ENCODE measurements around the gene GPR26. TPM values are rescaled to one million over a fixed set of nuclear protein-coding genes. Genes with fewer than 3 reads are reported as not detected.

The GPR26 gene
- total RNA-seq, 4 donors from 2014 or later = not detected

DNA sequence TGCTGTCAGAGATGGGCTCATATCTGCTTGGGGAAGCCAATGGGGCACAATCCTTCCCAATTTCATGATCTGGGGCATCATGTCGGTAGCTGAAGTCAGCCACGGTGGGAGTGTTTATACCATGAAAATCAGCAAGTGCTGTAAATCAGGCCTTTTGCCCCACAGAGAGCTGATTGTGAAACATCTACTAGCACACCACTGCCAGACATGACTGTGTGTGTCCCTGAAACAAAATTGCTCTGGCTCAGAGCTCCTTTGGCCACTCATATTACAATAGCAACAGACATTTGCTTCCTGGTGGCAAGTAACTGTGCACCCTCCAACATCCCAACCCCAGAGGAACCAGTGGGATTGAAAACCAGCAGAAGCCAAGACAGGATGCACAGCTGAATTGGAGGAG lies 23.7 kb downstream of the GPR26 start:
- Histone ChIP-seq H3K4me1 (no peaks in the 10 kb centered on the region), H3K27me3 (peaks cover 14% of the 10 kb centered on the region), H3K36me3 (no peaks in the 10 kb centered on the region), H3K27ac (no peak overlapping the region), H3K9me3 (no peaks in the 10 kb centered on the region), H3K4me3 (no peak overlapping the region)
- 79% methylated on average over 2 of the region's 2 CpGs for WGBS
- TF ChIP-seq, protein P1, sequence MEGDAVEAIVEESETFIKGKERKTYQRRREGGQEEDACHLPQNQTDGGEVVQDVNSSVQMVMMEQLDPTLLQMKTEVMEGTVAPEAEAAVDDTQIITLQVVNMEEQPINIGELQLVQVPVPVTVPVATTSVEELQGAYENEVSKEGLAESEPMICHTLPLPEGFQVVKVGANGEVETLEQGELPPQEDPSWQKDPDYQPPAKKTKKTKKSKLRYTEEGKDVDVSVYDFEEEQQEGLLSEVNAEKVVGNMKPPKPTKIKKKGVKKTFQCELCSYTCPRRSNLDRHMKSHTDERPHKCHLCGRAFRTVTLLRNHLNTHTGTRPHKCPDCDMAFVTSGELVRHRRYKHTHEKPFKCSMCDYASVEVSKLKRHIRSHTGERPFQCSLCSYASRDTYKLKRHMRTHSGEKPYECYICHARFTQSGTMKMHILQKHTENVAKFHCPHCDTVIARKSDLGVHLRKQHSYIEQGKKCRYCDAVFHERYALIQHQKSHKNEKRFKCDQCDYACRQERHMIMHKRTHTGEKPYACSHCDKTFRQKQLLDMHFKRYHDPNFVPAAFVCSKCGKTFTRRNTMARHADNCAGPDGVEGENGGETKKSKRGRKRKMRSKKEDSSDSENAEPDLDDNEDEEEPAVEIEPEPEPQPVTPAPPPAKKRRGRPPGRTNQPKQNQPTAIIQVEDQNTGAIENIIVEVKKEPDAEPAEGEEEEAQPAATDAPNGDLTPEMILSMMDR (IDR thresholded peaks at IDR 0.05) = no peak
- TF ChIP-seq EP300 (IDR thresholded peaks at IDR 0.05) = no peak
- TF ChIP-seq POLR2AphosphoS5 (IDR thresholded peaks at IDR 0.05) = no peak
- TF ChIP-seq POLR2A (IDR thresholded peaks at IDR 0.05) = no peak
- DNase-seq (ENCODE audit: low spot score in 2 of 2) = no peak

DNA sequence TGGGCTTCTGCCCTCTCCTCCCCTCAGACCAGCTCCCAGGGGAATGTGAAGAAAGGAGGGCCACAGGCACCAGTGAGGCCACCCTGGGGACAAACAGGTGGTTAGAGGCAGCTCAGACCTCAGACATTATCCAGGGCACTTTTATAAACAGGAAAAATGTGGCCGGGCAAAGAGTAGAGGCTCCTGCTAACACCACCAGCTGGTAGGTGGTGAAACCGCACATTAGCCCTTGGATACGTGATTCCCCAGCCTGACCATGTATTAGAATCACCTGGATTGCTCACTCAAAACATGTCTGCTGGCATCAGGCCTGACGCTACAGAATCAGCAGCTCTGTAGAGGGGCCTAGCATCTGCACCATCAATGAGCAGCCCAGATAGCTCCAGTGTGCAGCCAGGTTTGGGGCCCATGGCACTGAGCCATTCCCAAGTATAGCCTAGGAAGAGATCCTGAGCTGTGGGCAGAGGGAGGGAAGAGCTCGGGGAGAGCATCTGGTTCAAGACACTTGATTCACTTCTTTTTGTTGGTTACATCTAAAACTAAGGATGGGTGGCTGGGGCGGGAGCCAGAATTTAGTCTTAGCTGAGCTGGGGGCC lies 37.1 kb downstream of the GPR26 start:
- Histone ChIP-seq H3K27me3 (peaks cover 17% of the 10 kb centered on the region), H3K36me3 (no peaks in the 10 kb centered on the region), H3K4me3 (no peak overlapping the region), H3K9me3 (no peaks in the 10 kb centered on the region), H3K27ac (no peak overlapping the region), H3K4me1 (no peaks in the 10 kb centered on the region)
- WGBS = 82% methylated on average over 5 of the region's 6 CpGs
- peak in 1 of 2 donors; percentile 65 for DNase-seq (ENCODE audit: low spot score in 2 of 2)
- TF ChIP-seq POLR2A (IDR thresholded peaks at IDR 0.05) (no peak), EP300 (IDR thresholded peaks at IDR 0.05) (no peak), POLR2AphosphoS5 (IDR thresholded peaks at IDR 0.05) (no peak)
- TF ChIP-seq, protein P1 (IDR thresholded peaks at IDR 0.05) = no peak

DNA sequence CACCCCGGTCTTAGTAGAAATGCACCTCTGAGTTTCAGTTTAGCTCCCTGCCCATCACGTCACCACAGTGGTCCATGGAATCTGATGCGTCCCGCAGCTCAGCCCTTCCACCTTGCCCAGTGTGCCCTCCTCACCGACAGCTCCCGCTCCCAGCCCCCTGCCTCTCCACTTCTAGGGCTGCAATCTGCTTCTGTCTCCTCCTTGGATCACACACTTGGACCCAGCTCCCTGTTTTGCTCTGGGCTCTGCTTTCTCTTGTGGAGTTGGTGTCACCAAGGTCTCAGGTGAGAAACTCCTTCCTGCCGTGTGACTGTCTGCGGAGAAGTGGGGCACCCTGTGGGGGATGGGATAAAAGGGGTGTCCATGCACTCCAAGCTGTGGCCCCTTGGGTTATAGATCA lies 37.9 kb downstream of the GPR26 start:
- TF ChIP-seq EP300 (IDR thresholded peaks at IDR 0.05) (no peak), POLR2AphosphoS5 (IDR thresholded peaks at IDR 0.05) (no peak), POLR2A (IDR thresholded peaks at IDR 0.05) (no peak)
- TF ChIP-seq, protein P1 (IDR thresholded peaks at IDR 0.05) = no peak
- peak in 1 of 2 donors; percentile 52 for DNase-seq (ENCODE audit: low spot score in 2 of 2)
- Histone ChIP-seq H3K4me1 (no peaks in the 10 kb centered on the region), H3K36me3 (no peaks in the 10 kb centered on the region), H3K27ac (no peak overlapping the region), H3K27me3 (peaks cover 17% of the 10 kb centered on the region), H3K9me3 (no peaks in the 10 kb centered on the region), H3K4me3 (no peak overlapping the region)
- 89% methylated on average over 8 of the region's 8 CpGs for WGBS

DNA sequence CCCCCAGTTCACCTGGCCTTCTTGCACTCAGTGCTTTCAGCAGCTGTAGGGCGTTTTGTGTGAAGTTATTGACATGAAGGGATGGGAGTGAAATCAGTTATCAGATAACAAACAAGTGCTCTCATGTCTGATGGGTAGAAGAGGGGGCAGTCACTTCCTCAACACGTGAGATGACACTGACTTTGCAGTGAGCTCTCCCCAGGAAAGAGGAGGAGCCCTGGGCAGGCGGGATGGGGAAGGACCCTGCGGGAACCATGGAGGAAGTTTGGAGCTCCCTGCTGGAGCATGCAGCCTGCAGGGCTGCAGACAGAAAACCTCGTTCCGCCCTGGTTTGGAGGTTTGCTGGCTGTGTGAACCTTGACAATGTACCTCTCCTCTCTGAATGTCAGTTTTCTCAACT lies 38.7 kb downstream of the GPR26 start:
- Histone ChIP-seq H3K4me1 (no peaks in the 10 kb centered on the region), H3K36me3 (no peaks in the 10 kb centered on the region), H3K4me3 (no peak overlapping the region), H3K9me3 (no peaks in the 10 kb centered on the region), H3K27ac (no peak overlapping the region), H3K27me3 (peaks cover 17% of the 10 kb centered on the region)
- DNase-seq (ENCODE audit: low spot score in 2 of 2) = peak in 1 of 2 donors; percentile 34
- TF ChIP-seq EP300 (IDR thresholded peaks at IDR 0.05) = no peak
- TF ChIP-seq, protein P1 (IDR thresholded peaks at IDR 0.05) = no peak
- TF ChIP-seq POLR2AphosphoS5 (IDR thresholded peaks at IDR 0.05) = no peak
- TF ChIP-seq POLR2A (IDR thresholded peaks at IDR 0.05) = no peak
- 34% methylated on average over 6 of the region's 6 CpGs for WGBS

DNA sequence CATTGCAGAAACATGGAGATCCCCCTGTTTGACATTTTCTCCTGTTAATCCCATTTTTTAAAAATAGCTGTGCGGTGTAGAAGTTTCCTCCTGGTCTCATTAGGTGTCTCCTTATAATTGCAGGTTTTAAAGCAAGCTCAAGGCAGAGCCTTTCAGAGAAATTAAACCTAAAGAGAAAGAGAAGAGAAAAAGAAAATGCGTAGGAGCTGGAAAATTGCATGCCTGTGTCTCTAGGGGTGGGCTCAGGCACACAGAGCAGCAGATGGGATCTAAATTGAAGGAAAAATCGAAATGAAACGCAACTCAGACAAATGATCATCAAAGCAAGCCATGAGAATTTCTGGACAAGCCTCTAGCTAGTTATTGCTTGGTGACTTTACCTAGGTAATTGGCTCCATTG lies 40.1 kb downstream of the GPR26 start:
- Histone ChIP-seq H3K27me3 (peaks cover 26% of the 10 kb centered on the region), H3K9me3 (no peaks in the 10 kb centered on the region), H3K36me3 (no peaks in the 10 kb centered on the region), H3K4me1 (no peaks in the 10 kb centered on the region), H3K27ac (no peak overlapping the region), H3K4me3 (no peak overlapping the region)
- 84% methylated on average over 4 of the region's 4 CpGs for WGBS
- TF ChIP-seq POLR2AphosphoS5 (IDR thresholded peaks at IDR 0.05) (no peak), POLR2A (IDR thresholded peaks at IDR 0.05) (no peak), EP300 (IDR thresholded peaks at IDR 0.05) (no peak)
- TF ChIP-seq, protein P1 (IDR thresholded peaks at IDR 0.05) = no peak
- DNase-seq (ENCODE audit: low spot score in 2 of 2) = no peak

Measured in suprapubic skin (tissue), 4 donors.